Thymus (tissue), 11 donors: ENCODE measurements around the gene DMRTC1. TPM values are rescaled to one million over a fixed set of nuclear protein-coding genes. Genes with fewer than 3 reads are reported as not detected.
"Not testable (repeated sequence)": the region's sequence is repeated elsewhere in the genome, so short reads cannot be mapped to it uniquely, and the experiment has no call there.

Experiments
- DNase-seq, 9 donors: peaks; one replicate each; pipeline ENCODE4 v3.0.0-alpha.2; 2013; ENCODE audit warnings: low spot score in 9 of 9, low read depth in 6 of 9, missing footprints in 1 of 9
- H3K27ac ChIP-seq, 2 donors: one replicate each; pipeline ENCODE4 v1.5.1; 2013; ENCODE audit warnings: control low read depth in 1 of 2, low read depth in 1 of 2, low read length in 1 of 2, mild to moderate bottlenecking in 1 of 2, moderate library complexity in 1 of 2
- H3K27me3 ChIP-seq, 2 donors: one replicate each; pipeline ENCODE4 v1.5.1; 2013; ENCODE audit warnings: low read length in 1 of 2; ENCODE audit not compliant: control insufficient read depth in 2 of 2, insufficient read depth in 1 of 2
- H3K36me3 ChIP-seq, 2 donors: one replicate each; pipeline ENCODE4 v1.5.1; 2013; ENCODE audit warnings: low read length in 1 of 2, mild to moderate bottlenecking in 1 of 2, moderate library complexity in 1 of 2; ENCODE audit not compliant: control insufficient read depth in 2 of 2, insufficient read depth in 2 of 2
- H3K4me1 ChIP-seq, 2 donors: one replicate each; pipeline ENCODE4 v1.5.1; 2013; ENCODE audit warnings: low read length in 2 of 2; ENCODE audit not compliant: control insufficient read depth in 2 of 2, insufficient read depth in 2 of 2
- H3K4me3 ChIP-seq, 2 donors: one replicate each; pipeline ENCODE4 v1.5.1; 2013; ENCODE audit warnings: low read length in 2 of 2, control low read depth in 1 of 2, mild to moderate bottlenecking in 1 of 2
- H3K9me3 ChIP-seq, 2 donors: one replicate each; pipeline ENCODE4 v1.5.1; 2013; ENCODE audit warnings: low read length in 1 of 2, mild to moderate bottlenecking in 1 of 2; ENCODE audit not compliant: control insufficient read depth in 2 of 2, insufficient read depth in 1 of 2
- WGBS: extraction: QIAGEN DNeasy Blood & Tissue Kit; methylation state at CpG from one replicate; pipeline ENCODE4 v1.1.7; 2013; 5-methylcytosine and 5-hydroxymethylcytosine counted together
- polyA plus RNA-seq: library from polyadenylated mRNA; stranded (reverse); fragments of 200-250 nt; gene quantifications from one replicate; pipeline ENCODE4 v1.2.3, GENCODE V29; 2013
- total RNA-seq: library from RNA; stranded (reverse); fragments of 120-200 nt; gene quantifications from one replicate; pipeline ENCODE4 v1.2.4, GENCODE V29; 2013
- donor health status: healthy.

The DMRTC1 gene
- total and polyA plus RNA-seq, 2 donors, result 0.05 TPM

DNA sequence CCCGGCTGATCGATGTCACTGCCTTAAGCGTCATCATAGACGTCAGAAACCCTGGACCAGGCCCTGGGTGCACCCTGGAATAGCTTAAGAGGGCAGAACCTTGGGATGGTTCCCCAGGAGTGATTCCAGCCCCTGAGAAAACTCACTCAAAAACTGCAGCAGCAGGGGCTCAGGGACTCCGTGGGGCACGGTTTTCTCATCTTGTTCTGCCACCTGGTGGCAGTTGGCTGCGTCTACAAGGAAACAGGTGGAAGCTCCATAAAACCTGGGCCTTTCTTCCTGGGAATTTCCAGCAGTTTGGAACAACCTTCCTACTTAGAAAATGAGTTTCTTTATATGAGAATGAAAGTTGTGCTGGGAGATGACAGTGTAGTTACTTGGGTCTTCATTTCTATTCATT, 7.2 kb downstream of the DMRTC1 start:
- not testable (repeated sequence) for DNase-seq, H3K36me3 ChIP-seq, H3K27ac ChIP-seq, H3K4me3 ChIP-seq, H3K4me1 ChIP-seq, H3K27me3 ChIP-seq, H3K9me3 ChIP-seq
- no CpG with 5 or more reads among the region's 7 CpGs for WGBS

DNA sequence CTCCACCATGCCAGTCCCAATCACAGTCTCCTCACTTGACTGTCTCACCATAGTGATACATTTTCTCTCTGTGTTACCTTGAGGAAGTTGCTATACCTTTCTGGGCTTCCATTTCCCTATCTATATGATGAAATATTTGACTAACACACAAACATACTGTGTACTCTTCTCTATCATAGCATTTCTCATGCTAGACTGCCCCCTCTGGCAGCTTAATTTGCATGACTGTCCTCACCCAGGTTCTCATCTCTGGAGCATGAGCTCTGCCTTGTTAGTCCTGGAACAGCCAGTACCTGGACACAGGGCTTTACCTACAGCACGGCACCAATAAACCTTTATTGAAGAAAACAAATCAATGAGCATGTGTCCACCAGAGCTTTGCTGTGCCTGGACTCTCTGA, 11.4 kb downstream of the DMRTC1 start:
- H3K9me3 ChIP-seq, H3K36me3 ChIP-seq, H3K4me1 ChIP-seq, H3K27ac ChIP-seq, H3K27me3 ChIP-seq, H3K4me3 ChIP-seq, DNase-seq: not testable (repeated sequence)
- WGBS, result no CpG with 5 or more reads among the region's 1 CpG

GRCh38 chrX:72916096-72916495, 27.5 kb downstream of the DMRTC1 start:
- not testable (repeated sequence) for H3K4me3 ChIP-seq, H3K27ac ChIP-seq, H3K4me1 ChIP-seq, H3K9me3 ChIP-seq, H3K27me3 ChIP-seq, H3K36me3 ChIP-seq
- 96% methylated on average over 3 of the region's 5 CpGs for WGBS
- DNase-seq, result peak in 1 of 9 donors; percentile 0

GRCh38 chrX:72912315-72912714, 31.3 kb downstream of the DMRTC1 start, which contains the start of gene FAM236C:
Gene FAM236C, plus strand, starts transcription at chrX:72912615. Its CDS starts 100 bp downstream, at chrX:72912715.
- not testable (repeated sequence) for H3K9me3 ChIP-seq, H3K27ac ChIP-seq, H3K4me3 ChIP-seq, DNase-seq, H3K4me1 ChIP-seq, H3K36me3 ChIP-seq, H3K27me3 ChIP-seq
- WGBS, result no CpG with 5 or more reads among the region's 13 CpGs

DNA sequence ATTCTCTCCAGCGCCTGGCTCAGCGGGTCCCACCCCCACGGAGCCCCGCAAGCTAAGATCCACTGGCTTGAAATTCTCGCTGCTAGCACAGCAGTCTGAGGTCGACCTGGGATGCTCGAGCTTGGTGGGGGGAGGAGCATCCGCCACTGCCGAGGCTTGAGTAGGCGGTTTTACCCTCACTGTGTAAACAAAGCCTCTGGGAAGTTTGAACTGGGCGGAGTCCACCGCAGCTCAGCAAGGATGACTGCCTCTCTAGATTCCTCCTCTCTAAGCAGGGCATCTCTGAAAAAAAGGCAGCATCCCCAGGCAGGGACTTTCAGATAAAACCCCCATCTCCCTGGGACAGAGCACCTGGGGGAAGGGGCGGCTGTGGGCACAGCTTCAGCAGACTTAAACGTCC, 53.9 kb downstream of the DMRTC1 start:
- not testable (repeated sequence) for DNase-seq, H3K27me3 ChIP-seq, H3K4me1 ChIP-seq, H3K36me3 ChIP-seq, H3K4me3 ChIP-seq, H3K9me3 ChIP-seq, H3K27ac ChIP-seq
- WGBS, result no CpG with 5 or more reads among the region's 14 CpGs

GRCh38 chrX:72882898-72883297, 60.7 kb downstream of the DMRTC1 start:
- no CpG with 5 or more reads among the region's 2 CpGs for WGBS
- not testable (repeated sequence) for H3K4me3 ChIP-seq, H3K27ac ChIP-seq, DNase-seq, H3K27me3 ChIP-seq, H3K9me3 ChIP-seq, H3K36me3 ChIP-seq, H3K4me1 ChIP-seq

- not testable (repeated sequence) for H3K4me1 ChIP-seq, H3K27me3 ChIP-seq, H3K36me3 ChIP-seq, DNase-seq, H3K4me3 ChIP-seq, H3K27ac ChIP-seq, H3K9me3 ChIP-seq
- WGBS, result no CpG with 5 or more reads among the region's 2 CpGs
Measured at GRCh38 chrX:72837532-72837931, 106.1 kb downstream of the DMRTC1 start.

GRCh38 chrX:72830701-72831100, 112.9 kb downstream of the DMRTC1 start:
- not testable (repeated sequence) for H3K36me3 ChIP-seq, H3K4me3 ChIP-seq, DNase-seq, H3K9me3 ChIP-seq, H3K27me3 ChIP-seq, H3K4me1 ChIP-seq, H3K27ac ChIP-seq
- no CpG with 5 or more reads among the region's 13 CpGs for WGBS
